PFSK-1 (cell line): Measurements from ENCODE around the gene GFAP.

Experiments
- POLR2AphosphoS5 ChIP-seq: IDR thresholded peaks from 2 replicates; pipeline ENCODE4 v1.6.1; 2012; ENCODE audit warnings: low read depth, mild to moderate bottlenecking, control low read depth, low read length, moderate library complexity
- SIN3A ChIP-seq: IDR thresholded peaks from 2 replicates; pipeline ENCODE4 v1.6.1; 2012; ENCODE audit warnings: mild to moderate bottlenecking, low read length, moderate library complexity, borderline replicate concordance; ENCODE audit not compliant: insufficient read depth
- TAF1 ChIP-seq: IDR thresholded peaks from 2 replicates; pipeline ENCODE4 v1.6.1; 2012; ENCODE audit warnings: low read length, control low read depth, borderline replicate concordance; ENCODE audit not compliant: insufficient read depth
- TF ChIP-seq, protein P1 (sequence below), 2 experiments: IDR thresholded peaks; 2 replicates each; pipeline versions ENCODE4 v1.6.1 to v1.8.0; 2011 to 2012; ENCODE audit warnings: low read depth in 2 of 2, low read length in 2 of 2, control low read depth in 1 of 2, inconsistent platforms in 1 of 2, mild to moderate bottlenecking in 1 of 2, moderate library complexity in 1 of 2; ENCODE audit not compliant: insufficient read depth in 1 of 2

DNA sequence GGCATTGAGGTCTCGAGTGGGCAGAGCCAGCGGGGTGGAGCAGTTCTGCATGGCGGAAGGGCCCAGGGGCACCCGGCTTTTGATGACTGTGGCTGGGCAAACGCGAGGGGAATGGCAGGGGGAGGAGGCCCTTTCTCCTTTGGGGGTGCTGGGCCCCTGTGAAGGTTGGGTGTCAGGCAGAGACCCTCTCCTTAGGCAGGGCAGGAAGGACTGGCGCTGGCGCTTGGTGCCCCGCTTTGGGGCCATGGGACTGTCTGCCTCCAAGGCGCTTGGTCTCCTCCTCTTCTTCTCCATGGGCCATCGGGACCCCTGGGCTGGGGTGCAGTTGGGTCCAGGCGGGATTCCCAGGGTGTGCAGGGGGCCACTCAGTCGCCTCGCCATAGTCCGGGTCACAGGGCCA is 12.8 kb upstream of the GFAP start:
- TF ChIP-seq POLR2AphosphoS5 (no peak), TAF1 (no peak), SIN3A (no peak)
- TF ChIP-seq, protein P1, sequence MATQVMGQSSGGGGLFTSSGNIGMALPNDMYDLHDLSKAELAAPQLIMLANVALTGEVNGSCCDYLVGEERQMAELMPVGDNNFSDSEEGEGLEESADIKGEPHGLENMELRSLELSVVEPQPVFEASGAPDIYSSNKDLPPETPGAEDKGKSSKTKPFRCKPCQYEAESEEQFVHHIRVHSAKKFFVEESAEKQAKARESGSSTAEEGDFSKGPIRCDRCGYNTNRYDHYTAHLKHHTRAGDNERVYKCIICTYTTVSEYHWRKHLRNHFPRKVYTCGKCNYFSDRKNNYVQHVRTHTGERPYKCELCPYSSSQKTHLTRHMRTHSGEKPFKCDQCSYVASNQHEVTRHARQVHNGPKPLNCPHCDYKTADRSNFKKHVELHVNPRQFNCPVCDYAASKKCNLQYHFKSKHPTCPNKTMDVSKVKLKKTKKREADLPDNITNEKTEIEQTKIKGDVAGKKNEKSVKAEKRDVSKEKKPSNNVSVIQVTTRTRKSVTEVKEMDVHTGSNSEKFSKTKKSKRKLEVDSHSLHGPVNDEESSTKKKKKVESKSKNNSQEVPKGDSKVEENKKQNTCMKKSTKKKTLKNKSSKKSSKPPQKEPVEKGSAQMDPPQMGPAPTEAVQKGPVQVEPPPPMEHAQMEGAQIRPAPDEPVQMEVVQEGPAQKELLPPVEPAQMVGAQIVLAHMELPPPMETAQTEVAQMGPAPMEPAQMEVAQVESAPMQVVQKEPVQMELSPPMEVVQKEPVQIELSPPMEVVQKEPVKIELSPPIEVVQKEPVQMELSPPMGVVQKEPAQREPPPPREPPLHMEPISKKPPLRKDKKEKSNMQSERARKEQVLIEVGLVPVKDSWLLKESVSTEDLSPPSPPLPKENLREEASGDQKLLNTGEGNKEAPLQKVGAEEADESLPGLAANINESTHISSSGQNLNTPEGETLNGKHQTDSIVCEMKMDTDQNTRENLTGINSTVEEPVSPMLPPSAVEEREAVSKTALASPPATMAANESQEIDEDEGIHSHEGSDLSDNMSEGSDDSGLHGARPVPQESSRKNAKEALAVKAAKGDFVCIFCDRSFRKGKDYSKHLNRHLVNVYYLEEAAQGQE (IDR thresholded peaks at IDR 0.05; ENCODE audit: insufficient read depth in 1 of 2, low read depth in 2 of 2, low read length in 2 of 2) = no peak
